GM18870 (cell line): Measurements from ENCODE around the gene UBR4.

ENCODE experiments used
- ATAC-seq: cut with Tn5 transposase; IDR thresholded peaks from one replicate; pipeline ENCODE4 v1.9.1; 2021; ENCODE audit warnings: moderate library complexity; ENCODE audit not compliant: unreplicated experiment

The UBR4 gene

GRCh38 chr1:19059773-19060172, 150.3 kb downstream of the UBR4 start:
- no peak for ATAC-seq

DNA sequence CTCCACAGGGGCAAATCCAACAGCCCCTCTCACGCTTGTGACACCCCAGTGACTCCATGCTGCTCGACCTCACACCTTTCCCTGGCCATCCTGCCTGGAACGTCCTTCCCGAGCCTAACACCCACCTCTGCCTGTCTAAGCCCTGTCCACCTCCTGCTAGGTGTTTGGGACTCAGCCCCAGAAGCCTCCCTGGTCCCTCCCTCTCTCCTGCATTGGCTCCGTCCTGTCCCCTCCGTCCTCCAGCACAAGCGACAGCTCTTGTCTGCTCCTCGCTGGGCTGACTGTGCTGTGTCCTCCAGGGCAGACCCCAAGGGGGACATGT, 151.6 kb downstream of the UBR4 start:
- ATAC-seq: no peak

GRCh38 chr1:19057784-19058475, 152.1 kb downstream of the UBR4 start:
- ATAC-seq: no peak

DNA sequence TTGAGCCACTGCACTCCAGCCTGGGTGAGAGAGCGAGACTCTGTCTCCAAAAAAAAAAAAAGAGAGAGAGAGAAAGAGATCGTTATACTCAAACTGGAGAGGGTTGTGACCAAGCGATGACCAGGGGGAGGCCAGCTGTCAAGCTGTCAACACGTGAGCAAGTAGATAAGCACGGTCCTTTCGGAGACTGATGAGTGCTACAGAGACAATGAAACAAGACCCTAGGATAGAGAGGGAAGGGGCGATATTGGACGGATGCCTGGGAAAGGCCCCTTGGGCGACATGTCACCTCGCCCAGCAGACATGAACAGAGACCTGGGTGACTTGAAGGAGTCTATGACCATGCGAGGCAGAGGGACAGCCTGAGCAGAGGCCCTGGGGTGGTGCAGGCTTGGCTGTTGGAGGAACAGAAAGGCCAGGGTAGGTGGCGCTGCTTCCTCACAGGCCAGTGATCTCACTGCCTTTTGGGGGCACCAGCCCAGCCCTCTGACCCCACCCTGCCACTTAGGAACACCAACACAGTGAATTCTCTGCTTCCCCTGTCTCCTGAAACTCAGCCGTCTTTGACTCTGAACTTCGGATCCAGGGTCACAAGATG, 152.8 kb downstream of the UBR4 start:
- no peak for ATAC-seq

DNA sequence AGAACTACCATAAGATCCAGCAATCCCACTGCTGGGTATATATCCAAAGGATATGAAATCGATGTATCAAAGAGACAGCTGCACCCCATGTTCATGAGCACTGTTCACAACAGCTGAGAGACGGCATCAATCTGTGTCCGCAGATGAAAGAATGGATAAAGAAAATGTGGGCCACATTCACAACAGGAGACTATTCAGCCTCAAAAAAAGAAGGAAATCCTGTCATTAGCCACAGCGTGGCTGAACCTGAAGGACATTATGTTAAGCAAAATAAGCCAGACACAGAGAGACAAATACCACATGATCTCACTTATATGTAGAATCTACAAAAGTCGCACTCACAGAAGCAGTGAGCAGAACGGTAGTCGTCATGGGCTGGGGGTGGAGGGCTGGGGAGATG, 154.4 kb downstream of the UBR4 start:
- no peak for ATAC-seq

DNA sequence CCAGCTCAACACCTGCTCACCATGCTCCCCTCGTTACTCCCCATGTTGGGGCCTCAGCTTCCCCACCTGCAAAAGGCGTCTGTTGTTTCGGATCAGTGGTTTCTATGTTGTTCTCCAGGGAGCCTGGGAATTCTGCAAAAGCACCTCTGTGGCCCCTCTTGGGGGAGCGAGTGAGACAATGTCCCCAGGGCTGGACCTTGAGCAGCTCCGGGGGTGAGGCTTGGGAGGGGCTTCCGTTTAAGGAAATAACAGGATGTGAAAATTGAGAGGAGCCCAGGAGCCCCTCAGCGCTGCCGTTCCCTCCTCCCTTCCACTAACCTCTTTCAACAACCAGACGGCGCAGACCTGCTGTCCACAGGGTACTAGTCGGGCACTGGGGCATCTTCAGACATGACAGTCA, 155.1 kb downstream of the UBR4 start:
- no peak for ATAC-seq

- ATAC-seq: no peak
Measured at GRCh38 chr1:19054216-19054615, 155.8 kb downstream of the UBR4 start.

DNA sequence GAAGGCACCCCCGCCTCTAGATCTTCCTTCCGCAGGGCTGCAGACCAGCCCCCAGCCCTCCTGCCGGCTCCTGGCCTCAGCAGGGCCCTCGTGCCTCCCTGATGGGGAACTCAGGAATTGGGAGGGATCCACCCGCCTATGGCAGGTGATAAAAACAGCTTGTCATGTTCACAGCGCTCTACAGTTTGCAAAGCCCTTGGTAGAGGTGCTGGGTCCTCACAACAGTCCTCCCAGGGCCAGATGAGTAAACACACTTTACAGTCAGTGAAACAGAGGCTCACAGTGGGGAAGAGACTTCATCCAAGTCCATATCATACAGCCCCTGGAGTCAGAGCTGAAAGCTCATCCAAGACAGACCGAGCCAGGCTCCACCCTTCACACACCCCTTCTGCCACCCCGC, 156.6 kb downstream of the UBR4 start:
- ATAC-seq: no peak

- ATAC-seq: no peak
Measured at GRCh38 chr1:19049798-19050197, 160.3 kb downstream of the UBR4 start.

DNA sequence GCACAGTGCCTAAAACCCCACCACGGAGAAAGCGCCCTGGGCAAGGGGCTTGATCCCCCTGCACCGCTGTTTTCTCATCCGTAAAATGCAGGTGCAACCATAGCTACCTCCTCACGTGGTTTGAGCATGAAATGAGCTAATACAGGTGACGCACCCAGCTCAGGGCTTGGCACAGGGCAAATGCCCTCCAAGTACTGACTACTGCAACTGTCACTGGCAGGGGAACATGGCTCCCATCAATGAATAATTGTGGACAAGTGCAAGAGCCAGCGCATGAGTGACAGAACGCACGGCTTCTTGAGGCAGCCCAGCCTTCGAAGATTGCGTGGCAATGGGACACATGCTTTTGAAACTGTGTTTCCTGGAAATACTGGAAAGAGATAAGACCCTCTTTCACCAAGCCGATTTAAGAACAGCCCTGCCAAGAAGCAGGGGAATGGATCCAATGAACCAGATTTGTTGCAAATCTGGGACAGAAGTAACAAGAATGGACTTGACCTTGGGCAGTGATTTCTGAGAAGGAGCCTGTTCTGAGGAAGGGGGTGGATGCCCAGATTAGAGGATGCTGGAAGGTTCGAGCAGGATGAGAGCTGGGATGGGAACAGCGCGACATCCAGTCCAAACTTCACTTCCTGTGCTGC, 160.8 kb downstream of the UBR4 start:
- ATAC-seq: no peak

GRCh38 chr1:19046972-19047731, 162.9 kb downstream of the UBR4 start:
- ATAC-seq: no peak

GRCh38 chr1:19045898-19046880, 163.9 kb downstream of the UBR4 start:
- ATAC-seq: no peak

DNA sequence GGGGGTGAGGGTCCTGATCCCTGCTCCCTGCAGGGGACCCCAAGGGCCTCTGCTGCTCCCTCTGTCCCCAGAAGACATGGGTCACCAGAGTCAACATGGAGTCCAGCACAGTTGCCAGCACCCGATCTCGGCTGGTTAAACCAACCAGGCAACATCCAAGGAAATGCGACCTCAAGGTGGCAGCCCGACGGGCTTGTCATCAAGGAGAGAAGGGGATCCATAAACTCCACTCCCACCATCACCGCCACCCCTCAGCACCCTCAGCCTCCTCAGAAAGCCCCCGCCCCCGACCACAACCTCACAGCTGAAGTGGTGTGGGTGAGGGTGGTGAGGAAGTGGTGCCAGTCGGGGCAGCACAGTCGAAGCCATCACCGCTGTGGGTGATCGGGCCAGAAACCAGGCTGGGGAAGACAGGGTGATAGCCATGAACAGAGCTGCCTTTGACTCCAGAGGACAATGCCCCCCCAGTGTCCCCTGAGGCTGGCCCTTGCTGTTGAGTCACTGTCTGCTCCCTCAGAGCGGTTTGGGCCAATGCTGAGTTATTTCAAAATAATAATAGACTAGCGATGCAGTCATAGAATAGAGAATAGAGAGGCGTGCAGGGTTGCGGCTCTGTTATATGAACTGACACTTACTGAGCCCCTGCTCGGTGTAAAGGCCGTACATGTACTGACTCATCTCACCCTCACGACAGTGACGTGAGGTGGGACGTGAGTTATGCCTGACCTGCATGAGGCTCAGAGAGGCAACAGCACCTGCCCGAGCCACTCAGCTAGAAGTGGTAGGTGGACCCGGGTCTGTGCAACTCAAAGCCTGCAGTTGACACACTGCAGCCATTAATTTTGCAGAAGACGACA, 164.9 kb downstream of the UBR4 start:
- no peak for ATAC-seq

- ATAC-seq: no peak
Measured at GRCh38 chr1:19044471-19044870, 165.6 kb downstream of the UBR4 start.

DNA sequence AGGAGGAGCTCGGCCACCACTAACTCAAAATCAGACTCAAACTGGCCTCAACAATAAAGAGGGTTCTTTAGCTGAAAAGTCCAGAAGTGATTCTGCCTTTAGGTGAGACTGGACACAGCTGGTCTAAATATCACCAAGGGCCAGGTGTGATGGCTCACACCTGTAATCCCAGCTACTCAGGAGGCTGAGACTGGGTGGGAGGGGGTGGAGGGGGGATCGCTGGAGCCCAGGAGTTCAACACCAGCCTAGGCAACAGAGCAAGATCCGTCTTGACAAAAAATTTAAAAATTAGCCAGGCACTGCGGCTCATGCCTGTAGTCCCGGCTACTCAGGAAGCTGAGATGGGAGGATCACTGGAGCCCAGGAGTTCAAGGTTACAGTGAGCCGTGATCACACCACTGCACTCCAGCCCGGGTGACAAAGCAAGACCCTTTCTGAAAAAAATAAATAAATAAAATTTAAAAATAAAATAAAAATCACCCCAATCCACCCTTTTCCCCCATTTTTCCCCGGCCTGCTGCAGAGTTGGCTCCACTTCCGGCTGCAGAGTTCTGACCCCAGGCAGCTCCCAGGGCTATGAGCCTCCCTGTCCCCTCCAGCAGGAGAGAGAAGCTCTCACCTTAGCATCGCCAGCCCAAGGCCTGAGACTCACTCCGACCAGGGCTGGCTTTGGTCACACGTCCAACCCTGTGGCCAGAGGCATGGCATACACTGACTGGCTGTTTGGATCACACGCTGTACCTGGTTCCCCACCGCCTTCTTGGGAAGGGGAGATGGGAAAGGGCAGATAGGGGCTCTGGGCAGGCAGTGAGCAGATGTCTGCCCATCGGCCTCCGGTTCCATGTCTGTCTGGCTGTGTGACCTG, 166.3 kb downstream of the UBR4 start:
- ATAC-seq: no peak

DNA sequence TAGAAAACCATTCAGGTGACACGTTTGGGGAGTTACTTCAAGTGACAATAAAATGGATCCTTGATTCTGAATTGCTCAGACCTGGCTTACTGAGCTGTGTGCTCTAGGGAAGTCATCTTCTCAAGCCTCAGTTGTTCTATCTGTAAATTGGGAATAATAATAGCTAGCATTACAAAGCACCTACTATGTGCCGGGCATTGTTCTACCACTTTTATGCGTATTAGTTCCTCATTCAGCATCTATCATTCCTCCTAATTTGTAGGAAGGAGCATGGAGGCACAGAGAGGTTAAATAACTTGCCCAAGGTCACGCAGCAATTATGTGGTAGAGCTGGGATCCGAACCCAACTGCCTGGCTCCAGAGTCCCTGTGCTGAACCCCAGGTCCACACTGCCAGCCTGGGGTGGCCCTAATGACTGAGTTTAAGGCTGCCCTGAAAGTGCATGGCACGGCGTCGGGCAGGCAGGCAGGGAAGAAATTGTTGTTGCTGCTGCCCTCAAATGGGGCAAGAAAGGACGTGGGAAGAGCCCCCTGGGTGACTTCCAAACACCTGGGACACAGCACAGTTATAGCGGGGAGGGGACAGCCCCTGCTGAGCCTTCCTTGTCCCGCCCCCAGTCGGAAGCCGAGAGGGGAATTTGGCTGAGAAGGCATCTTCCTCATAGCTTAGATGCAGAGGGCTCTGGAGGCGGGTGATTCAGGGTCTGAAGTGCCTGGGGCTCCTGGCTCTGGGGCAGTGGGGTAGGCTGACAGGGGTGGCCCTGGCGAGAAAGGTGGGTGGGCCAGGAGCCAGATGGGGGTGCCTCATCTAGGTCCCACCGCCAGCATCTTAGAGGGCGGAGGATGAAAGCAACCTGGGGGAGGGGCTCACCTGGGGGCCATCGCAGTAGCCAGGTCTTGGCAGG, 167.1 kb downstream of the UBR4 start:
- ATAC-seq: no peak

DNA sequence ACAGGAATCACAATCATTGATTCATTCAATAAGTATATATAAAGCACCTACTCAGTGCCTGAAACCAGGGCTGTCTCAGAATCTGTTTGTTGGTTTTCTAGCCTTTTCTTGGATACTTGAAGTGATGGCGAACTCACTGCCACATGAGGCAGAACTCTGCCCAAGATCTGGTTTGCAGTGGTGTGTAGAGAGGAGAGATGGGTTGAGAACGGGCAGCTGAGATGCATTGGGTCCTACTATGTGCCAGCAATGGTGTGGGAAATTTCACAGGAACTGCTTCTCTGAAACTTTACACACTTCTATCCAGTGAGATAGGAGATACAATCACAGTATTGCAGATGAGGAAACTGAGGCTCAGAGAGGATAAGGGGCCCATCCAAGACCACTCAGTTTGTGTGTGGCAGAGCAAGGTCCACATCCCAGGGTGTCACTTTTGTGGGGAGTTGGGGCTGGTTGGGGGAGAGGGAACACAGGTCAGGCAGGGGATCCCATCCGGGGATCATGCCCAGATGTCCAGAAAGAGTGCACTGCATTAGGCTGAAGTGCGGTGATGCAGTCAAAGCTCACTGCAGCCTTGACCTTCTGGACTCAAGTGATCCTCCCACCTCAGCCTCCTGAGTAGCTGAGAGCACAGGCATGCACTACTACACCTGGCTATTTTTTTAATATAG, 169.9 kb downstream of the UBR4 start:
- ATAC-seq: no peak
